Endometrial microvascular endothelial cells (primary cell): ENCODE results near the gene PLCB1. TPM values are rescaled to one million over a fixed set of nuclear protein-coding genes. Genes with fewer than 3 reads are reported as not detected.

Experiments
- in situ Hi-C: cut with HindIII; loops from 2 replicates; pipeline ENCODE4 v1.10.0; 2017; ENCODE audit warnings: low sequenced_read_pairs, low pct_unique_long_range_greater_than_20kb; ENCODE audit errors: inconsistent ontology term
- total RNA-seq: library from RNA; depleted of rRNA; stranded (reverse); fragments of >200 nt; gene quantifications from one replicate; pipeline ENCODE4 v1.2.3, GENCODE V29; 2015; ENCODE audit errors: inconsistent ontology term

The PLCB1 gene
- total RNA-seq, 1 donor from 2014 or later = 16.1 TPM

DNA sequence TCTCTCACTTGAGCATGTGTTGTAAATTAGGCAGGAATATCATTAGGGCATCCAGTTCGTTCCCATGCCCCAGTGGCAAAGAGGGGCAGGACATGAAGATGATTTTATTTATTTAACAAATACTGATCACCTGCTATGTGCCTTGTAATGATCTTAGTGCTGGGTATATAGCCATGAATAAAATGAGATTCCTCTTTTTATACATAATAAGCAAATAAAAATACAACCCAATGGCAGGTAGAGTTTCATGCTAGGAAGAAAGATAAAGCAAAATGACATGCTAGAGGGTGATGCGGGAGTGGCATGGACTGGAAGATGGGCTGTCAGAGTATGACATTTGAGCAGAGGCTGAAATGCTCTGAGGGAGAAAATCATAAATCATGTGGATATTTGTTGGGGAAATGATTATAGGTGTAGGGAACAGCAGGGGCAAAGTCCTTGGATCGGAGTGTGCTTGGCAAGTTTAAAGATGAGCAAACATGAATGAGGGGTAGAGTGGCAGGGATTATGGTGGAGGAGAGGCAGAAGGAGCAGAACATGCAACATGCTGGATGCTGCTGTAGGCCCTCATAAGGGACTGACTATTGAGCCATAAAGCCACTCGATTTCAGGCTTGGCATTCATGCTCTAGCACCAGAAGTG lies 342.1 kb downstream of the PLCB1 start:
- in situ Hi-C loops = no loop called here

DNA sequence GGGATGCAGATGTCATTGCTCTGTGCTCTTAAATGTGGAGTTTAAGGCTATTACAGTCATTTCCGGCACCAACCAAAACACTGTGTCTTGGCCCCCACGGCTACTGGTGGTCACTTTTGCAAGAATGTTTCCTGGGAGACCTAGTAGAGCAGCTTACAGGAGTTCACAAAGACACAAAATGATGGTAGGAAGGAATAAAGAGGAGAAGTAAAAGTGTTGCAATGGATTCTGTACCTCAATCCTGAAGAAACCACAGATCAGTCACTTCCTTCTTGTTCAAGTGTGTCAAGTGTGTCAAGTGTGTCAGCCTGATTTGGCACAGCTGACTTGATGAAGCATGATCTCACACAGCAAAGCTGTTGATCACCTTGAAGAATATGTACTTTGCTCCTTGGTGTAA lies 344.0 kb downstream of the PLCB1 start:
- in situ Hi-C loops = no loop called here

DNA sequence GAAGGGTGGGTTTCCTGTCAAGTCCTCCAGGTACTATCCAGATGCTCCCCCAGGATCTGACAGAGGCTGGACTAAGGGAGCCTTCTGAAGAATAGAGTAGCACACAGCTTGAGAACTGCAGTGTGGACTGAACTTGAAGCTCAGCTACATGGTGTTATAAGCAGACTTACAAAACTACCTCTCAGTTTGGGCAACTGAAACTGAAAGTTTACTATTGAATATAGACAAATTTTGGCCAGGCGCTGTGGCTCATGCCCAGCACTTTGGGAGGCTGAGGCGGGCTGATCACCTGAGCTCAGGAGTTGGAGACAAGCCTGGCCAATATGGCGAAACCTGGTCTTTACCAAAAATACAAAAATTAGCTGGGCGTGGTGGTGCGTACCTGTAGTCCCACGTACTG lies 348.5 kb downstream of the PLCB1 start:
- in situ Hi-C loops = no loop called here

DNA sequence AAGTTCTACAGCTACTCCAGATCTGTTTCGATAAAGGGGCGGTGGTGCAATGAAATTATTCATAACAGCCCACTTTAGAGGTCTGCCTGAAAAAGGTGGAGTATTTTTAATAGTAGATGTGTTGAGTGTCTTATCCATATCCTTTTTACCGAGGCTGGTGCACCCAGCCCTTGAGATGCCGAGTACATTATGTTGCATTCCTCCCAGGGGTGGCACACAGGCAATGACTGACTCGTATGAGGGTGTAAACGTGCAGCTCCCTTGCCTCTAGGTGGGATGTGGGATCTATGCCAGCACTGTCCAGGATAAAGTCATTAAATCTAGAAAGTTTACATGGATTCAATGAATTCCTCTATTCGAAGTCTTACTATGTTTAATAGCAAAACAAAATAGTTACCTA lies 355.6 kb downstream of the PLCB1 start:
- in situ Hi-C loops = no loop called here

DNA sequence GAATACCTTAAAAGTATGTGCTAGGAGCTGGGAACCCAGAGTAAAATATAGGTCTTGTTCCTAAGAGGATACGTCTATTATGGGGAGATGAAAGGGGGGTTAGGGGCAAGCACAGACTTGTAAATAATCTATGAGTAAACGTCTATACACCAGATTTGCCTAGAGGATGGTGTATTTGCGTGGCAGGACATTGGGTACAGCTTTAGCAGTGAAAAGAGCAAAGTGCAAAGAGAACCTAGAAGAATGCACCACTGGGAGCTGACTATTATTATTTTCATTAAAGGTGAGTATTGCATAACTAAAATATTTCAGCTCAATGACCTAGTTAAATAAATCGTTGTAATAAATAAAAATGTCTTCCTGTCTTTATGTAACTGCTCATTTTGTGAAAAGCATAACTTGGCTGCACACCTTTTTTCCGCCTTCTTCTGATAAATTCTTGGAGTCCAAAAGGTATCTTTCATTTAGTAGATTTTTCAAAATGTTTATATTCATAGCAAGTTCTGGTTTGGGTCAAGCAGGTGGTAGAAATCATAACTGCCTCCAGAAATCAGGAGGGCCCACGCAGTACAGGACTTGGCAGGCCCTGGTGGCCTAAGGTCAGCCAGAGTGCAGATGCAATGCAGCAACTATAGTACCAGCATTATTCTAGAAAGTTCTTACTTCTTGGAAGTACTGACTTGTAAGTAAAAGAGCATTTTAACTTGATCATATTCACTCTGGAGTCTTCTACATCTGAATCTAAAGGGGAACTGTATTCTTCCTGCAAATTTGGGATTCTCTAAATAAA lies 357.2 kb downstream of the PLCB1 start:
- in situ Hi-C loops = no loop called here

DNA sequence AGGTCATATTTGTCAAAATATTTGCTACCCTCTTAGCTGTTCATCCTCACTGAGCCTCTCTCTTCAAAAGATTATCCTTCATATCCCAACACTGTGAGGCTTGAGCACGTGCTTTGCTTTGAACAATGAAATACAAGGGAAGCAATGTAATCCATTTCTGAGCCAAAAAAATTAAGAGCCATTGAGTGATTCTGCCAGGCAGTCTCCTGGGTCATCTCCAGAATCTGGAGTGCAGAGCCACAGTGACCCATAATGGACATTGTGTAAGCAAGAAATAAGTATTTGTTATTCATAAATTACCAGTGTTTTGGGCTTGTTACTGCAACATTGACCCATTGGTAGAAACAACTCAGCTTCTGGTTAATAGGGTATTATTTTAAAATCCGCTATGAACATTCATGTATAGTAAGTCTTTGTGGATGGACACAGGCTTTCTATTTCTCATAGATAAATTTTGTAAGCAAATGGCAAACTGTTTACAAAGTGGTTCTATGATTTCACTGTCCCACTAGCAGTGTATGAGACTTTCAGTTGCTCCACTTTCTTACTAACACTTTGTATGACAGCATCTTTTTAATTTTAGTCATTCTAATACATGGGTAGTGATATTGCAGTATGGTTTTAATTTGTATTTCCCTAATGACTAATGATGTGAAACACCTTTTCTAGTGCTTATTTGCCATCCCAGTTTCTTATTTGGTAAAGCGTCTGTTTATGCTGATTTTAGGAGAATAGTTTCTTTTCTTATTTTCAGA lies 358.2 kb downstream of the PLCB1 start:
- in situ Hi-C loops = no loop called here

DNA sequence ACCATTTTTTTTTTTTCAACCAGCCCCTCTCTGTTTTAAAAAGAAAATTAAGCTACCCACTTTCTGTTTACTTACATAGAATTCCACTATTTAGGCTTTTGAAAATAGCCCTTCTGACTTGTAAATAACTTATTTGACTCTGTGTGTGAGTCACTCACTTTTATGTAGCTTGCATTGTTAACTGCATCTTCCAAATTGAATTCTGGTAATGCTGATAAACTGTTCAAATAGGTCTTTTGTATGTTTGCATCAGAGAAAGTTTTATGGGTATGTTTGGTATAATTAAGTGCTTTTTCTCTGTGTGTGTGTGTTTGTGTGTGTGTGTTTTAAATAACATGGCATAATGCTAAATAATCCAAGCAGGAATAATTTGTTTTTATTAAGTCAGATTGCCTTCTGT lies 360.1 kb downstream of the PLCB1 start:
- in situ Hi-C loops = no loop called here

DNA sequence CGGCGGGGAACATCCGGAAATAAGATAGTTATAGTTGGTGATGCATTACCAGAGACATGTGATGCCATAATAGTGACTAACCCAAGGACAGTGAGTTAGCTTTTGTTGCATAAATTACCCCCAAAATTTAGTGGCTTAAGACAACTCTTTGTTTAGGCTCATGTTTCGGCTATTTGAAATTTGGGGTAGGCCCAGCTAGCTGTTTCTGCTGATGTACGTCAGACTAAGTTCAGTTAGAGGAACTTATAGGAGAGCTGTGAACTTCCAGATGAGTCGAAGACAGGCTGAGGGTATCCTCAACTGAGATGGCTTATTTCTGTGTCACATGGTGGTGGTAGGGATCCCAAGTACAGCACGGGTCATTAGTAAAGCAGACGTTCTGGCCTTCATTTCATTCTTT lies 366.5 kb downstream of the PLCB1 start:
- in situ Hi-C loops = no loop called here

DNA sequence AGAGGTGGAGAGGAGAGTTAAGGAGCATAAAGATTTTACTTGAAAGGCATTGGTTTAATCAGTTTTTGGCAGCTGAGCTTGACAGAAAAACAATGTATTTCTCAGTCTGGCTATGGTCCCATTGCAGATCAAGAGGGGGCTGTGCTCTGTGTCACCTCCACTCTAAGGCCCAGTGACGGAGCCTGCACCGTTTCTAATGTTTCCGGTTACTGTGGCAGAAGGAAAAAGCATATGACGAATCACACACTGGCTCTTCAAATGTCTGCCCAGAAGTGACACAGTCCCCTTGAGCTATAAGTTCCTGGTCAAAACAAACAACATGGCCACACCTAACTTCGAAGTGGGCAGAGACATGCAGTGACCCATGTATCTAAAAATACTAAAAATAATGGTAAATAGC lies 372.0 kb downstream of the PLCB1 start:
- in situ Hi-C loops = no loop called here

DNA sequence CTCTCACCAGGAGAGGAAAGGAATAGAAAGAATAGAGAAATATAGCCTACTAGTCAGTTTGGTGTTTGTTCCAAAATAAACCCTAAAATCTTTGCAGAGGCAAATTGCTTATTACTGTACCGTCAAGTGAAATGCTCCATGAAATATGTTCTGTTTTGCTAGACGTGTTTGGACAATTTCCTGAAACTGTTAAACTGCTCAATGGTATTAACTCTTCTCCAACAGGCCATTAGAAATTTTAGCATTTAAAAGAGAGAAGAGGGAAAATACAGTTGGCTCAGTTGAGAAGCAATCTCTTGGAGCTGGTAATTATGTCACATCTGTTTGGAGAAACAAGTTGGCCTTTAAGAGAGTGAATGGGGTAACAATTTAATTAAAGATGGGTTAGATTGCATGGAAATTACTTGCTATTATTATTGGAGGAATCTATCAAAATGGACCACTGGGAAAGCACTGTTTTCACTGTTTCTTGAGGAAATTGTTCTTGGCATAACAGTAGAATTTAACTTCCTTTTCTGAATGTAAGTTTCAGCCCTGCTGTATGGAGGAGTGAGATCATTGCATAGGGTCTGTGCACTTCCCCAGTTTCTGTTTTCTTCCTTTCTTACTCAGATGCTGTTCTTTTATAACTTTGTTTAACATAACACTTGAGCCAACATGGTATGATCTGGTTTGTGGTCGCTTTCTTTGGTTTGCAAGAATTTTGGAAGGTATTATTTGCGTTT lies 373.6 kb downstream of the PLCB1 start:
- in situ Hi-C loops = no loop called here

DNA sequence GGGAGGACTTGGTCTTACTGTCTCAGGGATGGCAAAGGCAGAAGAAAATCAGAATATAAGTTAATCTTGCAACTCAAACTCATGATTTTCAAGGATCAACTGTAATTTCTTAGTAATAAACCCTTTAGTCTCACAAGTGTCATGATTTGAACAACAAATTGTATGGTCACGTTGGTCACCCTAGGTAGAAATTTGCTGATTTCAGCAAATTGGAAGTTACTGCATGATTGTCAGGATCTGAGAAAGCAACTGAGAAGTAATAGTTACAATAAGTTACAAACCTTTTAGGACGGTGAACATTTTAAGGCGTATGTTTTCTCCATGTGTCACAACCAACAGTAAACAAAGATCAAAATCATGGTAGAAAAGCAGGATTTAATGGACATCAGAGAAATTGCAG lies 375.2 kb downstream of the PLCB1 start:
- in situ Hi-C loops = no loop called here

DNA sequence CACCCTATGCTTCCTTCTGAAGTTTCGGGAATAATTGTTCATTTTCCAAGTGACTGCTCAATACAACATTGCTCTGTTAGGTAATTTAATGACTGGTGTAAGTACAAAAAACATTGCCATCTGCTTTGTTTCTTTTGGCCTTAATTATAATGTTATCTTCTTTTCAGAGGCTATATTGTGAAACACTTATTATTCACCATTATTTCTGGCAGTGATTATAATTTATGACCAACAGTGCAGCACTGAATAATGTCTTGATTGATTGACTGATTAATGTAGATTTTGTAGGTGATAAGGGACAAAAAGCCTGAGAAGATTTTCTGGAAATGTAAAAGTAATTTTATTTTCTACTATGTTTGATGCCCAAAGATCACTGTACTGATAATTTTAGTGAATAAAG lies 377.7 kb downstream of the PLCB1 start:
- in situ Hi-C loops = no loop called here

DNA sequence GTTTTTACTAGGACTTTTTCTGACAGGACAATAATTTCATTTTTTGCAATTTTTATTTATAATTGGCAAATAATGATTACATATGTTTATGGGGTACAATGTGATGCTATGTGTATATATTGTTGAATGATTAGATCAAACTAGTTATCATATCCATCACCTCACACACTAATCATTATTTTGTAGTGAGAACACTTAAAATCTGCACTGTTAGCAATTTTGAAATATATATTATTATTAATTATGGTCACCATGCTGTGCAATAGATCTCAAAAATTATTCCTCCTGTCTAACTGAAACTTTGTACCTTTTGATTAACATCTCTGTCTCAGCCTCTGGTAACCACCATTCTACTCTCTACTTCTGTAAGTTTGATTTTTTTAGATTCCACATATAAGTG lies 378.7 kb downstream of the PLCB1 start:
- in situ Hi-C loops = no loop called here

DNA sequence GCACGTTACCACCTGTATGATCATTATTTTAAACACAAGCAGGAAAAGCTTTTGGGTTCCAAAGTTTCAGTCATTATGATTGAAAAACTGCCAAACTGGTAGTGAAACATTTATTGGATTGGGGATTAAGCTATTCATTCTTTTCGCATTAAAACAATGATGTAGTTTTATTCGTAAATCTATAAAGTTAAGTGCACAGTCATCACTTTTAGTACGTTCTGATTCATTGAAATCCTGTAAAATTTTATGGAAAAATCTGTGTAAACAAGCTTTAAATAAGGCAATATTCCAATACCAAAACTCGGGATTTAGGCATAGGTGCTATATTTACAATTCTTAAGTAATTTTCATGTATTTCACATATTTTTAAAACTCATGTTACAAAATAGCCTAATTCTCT lies 379.9 kb downstream of the PLCB1 start:
- in situ Hi-C loops = no loop called here

DNA sequence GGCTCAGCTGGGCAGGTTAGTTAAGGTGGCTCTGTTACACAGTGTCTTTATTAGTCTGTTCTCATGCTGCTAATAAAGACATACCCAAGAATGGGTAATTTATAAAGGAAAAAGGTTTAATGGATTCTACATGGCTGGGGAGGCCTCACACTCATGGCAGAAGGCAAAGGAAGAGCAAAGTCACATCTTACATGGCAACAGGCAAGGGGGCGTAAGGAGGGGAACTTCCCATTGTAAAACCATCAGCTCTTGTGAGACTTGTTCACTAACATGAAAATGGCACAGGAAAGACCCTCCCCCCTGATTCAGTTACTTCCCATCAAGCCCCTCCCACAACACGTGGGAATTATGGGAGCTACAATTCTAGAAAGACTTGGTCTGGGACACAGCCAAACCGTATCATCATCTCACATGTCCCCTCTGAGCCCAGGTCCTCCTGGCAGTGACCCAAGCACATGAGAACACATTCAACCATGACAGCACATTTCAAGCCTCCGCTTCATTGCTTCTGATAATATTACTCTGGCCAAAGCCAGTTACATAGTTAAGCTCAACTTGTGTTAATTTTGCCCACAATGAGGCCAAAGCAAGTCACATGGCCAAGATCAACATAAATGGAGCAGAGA lies 383.9 kb downstream of the PLCB1 start:
- in situ Hi-C loops = no loop called here

DNA sequence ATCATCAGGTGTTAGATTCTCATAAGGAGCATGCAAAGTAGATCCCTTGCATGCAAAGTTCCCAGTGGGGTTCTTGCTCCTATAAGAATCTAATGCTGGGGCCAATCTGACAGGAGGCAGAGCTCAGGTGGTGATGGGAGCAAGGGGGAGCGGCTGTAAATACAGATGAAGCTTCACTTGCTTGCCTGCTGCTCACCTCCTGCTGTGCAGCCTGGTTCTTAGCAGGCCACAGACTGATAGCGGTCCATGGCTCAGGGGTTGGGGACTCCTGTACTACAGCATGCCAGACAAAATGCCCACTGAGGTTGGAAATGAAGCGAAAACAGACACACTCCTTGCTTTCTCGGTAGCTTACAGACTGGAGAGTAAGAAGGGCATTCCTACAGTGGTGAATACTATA lies 386.8 kb downstream of the PLCB1 start:
- in situ Hi-C loops = no loop called here

DNA sequence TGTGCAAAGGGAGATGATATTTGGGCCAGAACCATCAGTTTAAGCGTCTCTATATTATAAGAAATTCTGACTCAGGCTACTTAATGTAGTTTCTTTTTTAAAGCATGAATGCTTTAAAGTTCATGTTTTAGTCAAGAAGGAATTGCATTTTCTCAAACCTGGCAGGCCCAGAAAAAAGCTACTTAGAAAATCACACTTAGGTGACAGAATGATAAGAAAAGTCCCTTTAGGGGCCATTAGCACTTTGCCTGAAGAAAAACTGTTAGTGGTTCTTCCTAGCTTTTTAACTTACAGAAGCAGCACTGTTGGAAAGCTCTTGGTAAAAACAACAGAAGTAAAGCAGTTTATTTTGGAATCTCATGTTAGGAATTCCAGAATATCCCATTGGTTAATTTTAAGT lies 387.8 kb downstream of the PLCB1 start:
- in situ Hi-C loops = no loop called here

DNA sequence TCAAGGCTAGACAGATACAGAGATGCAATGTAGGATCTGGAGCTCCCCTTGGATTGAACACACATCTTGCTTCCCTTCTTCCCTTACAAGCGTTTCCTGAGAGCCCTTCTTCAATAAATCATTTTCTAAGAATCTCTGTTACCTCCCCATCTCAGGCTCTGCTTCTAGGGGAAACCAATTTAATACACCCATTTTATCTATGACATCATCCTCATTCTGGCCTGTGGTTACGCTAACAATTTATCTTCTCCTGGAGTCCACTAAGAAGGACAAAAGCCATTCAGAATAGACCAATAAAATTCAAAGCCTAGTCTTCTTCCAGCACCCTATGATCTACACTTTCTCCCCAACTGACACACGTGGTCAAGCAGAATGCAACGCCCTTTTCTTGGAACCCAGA lies 390.1 kb downstream of the PLCB1 start:
- in situ Hi-C loops = no loop called here

DNA sequence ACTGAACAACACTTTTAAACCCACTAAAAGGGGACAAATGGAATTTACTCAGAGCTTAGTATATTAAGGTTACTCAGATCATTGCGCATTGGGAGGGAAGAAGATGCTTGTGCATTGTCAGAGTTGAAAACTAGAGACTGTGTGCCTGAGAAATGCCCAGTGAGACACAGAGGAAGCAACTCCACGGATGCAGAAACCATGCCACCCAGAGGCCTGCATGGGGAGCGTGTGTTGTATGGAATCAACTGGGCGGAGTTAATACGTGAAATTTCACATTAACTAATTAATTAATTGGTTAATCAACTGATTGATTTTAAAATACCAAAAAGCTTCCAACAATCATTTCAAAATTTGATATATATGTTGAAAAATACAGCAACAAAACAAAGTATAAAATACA lies 391.6 kb downstream of the PLCB1 start:
- in situ Hi-C loops = no loop called here
